HepG2 (cell line): Measurements from ENCODE around the gene DUSP22.

Source experiments
- HCFC1 ChIP-seq: fragments of 150-350 bp; IDR thresholded peaks from 2 replicates; pipeline ENCODE4 v1.6.1; 2014; ENCODE audit warnings: low read depth, low read length
- POLR2AphosphoS5 ChIP-seq: IDR thresholded peaks from 2 replicates; pipeline ENCODE4 v1.6.1; 2012; ENCODE audit warnings: low read depth, low read length
- TOE1 ChIP-seq: sonication (generic); formaldehyde crosslinking; IDR thresholded peaks from 2 replicates; pipeline ENCODE4 v1.4.0; 2020; ENCODE audit warnings: mild to moderate bottlenecking, missing genetic modification reagents
- ZNF10 ChIP-seq: sonication (generic); formaldehyde crosslinking; IDR thresholded peaks from 2 replicates; pipeline ENCODE4 v1.4.0; 2020; ENCODE audit warnings: mild to moderate bottlenecking, low read depth, missing genetic modification reagents, borderline replicate concordance
- ZNF280B ChIP-seq: sonication (generic); formaldehyde crosslinking; IDR thresholded peaks from 2 replicates; pipeline ENCODE4 v1.5.0; 2020; ENCODE audit warnings: missing genetic modification reagents, mild to moderate bottlenecking, borderline replicate concordance

DNA sequence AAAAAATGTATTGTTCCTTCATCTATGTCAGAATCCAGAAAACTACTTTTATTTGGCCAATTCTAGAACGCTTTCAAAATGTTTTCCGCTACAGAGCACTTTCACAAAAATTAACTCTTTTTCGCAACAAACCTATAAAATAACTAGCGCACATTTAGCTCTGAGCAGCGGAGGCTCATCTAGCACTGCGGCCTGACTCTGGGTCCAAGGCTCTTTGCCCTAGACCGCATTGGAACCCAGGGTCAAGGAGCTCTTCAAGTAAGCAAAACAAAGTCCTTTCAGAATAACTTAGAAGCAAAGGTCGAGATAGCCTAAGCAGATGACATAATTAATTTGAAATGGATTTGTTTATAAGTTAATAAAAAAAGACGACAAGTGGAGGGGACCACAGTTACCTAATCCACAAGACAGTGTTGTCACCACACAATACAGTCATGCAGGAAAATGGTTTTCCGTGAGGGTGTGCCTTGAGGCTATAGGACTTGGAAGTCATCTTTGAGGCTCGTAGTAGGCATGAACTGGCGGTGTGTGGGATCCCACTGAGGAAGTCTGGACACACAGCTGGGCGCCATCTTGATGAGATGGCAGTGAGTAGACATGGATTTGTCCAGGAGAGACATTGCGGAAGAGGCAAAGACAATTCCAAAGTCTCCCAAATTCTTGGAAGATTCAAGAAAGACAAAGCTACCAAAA is 70.1 kb downstream of the DUSP22 start:
- TF ChIP-seq ZNF10 (no peak), POLR2AphosphoS5 (no peak), TOE1 (CRISPR knock-in tag) (no peak), ZNF280B (CRISPR knock-in tag) (no peak), HCFC1 (no peak)
